NOMO-1 treated with DMSO at 0.1 percent for 48 hours (cell line): ENCODE data around the gene CRELD1.
"Not testable (repeated sequence)": the region's sequence is repeated elsewhere in the genome, so short reads cannot be mapped to it uniquely, and the experiment has no call there.

Experiments
- DNase-seq: peaks from one replicate; lab custom pipeline; 2025; ENCODE audit not compliant: unreplicated experiment; lab: John Stamatoyannopoulos, UW

CRELD1 gene, protein sequence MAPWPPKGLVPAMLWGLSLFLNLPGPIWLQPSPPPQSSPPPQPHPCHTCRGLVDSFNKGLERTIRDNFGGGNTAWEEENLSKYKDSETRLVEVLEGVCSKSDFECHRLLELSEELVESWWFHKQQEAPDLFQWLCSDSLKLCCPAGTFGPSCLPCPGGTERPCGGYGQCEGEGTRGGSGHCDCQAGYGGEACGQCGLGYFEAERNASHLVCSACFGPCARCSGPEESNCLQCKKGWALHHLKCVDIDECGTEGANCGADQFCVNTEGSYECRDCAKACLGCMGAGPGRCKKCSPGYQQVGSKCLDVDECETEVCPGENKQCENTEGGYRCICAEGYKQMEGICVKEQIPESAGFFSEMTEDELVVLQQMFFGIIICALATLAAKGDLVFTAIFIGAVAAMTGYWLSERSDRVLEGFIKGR

GRCh38 chr3:9933561-9934234, at the start of gene CRELD1:
TSS of gene CRELD1 (plus strand) at chr3:9933834. CDS start at chr3:9934439, 605 bp downstream.
- peak; percentile 95 for DNase-seq

DNA sequence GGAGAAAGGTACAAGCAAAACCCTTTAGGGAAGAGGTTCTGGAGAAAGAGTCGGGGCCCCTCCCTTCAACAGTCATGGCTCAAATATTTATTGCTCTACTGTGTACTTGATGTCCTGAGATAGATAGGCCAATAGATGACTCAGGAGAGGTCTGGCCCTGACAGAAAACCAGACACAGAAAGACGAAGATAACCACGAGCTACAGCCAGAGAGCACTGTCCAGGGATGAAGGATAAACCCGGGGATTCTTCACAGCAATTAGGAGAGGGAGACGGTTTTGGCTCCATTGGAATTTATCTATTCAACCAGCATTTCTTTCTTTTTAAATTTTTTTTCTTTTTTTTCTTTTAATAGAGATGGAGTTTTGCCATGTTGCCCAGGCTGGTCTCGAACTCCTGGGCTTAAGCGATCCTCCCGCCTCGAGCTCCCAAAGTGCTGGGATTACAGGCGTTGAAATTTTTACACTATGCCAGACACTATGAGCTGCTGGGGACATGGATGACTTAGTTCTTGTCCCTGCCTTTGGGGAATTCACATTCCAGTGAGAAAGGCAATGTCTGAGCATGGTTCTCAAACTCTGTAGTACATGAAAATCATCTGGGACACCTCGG, 49.0 kb upstream of the CRELD1 start:
- DNase-seq = no peak

DNA sequence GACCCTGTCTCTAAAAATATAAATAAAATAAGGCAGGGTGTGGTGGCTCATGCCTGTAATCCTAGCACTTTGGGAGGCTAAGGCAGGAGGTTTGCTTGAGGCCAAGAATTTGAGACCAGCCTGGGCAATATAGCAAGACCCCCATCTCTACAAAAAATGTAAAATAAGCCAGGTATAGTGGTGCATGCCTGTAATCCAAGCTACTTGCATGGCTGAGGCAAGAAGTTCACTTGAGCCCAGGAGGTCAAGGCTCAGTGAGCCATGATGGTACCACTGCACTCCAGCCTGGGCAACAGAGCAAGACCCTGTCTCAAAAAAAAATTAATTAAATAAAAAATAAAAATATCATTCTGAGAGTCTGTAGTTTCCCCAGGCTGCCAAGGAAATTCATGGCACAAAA, 47.3 kb upstream of the CRELD1 start:
- no peak for DNase-seq

- DNase-seq = peak; percentile 39
These were observed 46.2 kb upstream of the CRELD1 start for GRCh38 chr3:9887480-9887879.

DNA sequence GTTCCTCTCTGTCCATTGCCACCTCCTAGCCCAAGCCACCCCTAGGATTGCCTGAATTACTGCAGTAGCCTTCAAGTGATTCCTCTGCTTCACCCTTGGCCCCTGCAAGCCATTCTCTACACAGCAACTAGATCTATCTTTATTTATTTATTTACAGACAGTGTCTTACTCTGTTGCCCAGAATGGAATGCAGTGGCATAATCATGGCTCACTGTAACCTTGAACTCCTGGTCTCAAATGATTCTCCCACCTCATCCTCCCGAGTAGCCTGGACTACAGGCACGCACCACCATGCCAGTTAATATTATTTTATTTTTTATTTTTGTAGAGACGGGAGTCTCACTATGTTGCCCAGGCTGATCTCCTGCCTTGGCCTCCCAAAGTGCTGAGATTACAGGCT, 45.1 kb upstream of the CRELD1 start:
- no peak for DNase-seq

DNA sequence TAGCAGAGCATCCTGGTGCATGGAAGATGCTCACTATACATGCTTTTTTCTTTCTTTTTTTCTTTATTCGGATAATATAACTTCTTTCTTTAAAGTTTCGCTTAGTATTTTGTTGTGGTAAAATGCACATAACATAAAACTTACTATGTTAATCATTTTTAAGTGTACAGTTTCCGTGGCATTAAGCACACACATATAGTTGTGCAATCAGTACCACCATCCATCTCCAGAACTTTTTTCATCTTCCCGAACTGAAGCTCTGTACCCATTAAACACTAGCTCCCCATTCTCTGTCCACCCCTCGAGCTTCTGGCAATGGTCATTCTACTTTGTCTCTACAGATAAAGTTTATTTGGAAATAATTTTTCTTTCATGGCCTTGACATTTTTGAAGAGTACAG, 44.2 kb upstream of the CRELD1 start:
- no peak for DNase-seq

- DNase-seq = peak; percentile 82
These were observed 43.2 kb upstream of the CRELD1 start, which contains the start of gene JAGN1 for GRCh38 chr3:9890249-9891071. TSS of gene JAGN1 (plus strand) at chr3:9890610. CDS start at chr3:9890723, 113 bp downstream.

DNA sequence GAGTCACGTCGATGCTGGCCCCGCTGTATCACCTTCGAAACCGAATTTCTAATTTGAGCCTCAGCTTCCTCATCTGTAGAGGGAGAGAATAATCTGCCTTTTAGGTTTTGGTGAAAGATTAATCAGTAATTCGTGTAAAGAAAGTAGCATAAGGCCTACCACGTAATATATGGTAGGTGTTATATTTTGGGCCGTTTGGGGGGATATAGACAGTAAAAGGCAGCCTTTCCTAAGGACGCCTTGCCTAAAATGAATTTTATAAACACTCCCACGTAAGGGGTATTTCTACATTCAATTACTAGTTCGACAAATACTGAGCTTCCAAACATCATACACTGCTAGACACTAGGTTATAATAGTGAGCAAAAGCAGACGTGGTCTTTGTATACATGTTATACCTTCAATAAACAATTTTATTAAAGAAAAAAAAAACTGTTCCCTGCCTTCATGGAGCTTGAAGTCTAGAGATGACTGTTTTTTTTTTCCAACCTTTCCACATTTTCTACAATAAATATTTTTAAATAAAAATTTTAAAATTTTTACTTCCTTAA, 42.5 kb upstream of the CRELD1 start:
- no peak for DNase-seq

- no peak for DNase-seq
These were observed 39.9 kb upstream of the CRELD1 start for GRCh38 chr3:9893739-9894138.

DNA sequence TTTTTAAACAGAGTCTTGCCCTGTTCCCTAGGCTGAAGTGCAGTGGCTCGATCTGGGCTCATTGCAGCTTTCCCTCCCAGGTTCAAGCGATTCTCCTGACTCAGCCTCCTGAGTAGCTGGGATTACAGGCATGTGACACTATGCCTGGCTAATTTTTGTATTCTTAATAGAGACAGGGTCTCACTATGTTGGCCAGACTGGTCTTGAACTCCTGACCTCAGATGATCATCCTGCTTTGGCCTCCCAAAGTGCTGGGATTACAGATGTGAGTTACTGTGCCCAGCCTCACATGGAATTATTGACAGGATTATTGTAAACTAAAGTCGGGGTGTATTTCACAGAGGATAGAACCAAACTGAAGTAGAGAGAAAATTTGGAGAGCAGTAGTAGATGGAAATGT, 37.9 kb upstream of the CRELD1 start:
- DNase-seq = not testable (repeated sequence)

DNA sequence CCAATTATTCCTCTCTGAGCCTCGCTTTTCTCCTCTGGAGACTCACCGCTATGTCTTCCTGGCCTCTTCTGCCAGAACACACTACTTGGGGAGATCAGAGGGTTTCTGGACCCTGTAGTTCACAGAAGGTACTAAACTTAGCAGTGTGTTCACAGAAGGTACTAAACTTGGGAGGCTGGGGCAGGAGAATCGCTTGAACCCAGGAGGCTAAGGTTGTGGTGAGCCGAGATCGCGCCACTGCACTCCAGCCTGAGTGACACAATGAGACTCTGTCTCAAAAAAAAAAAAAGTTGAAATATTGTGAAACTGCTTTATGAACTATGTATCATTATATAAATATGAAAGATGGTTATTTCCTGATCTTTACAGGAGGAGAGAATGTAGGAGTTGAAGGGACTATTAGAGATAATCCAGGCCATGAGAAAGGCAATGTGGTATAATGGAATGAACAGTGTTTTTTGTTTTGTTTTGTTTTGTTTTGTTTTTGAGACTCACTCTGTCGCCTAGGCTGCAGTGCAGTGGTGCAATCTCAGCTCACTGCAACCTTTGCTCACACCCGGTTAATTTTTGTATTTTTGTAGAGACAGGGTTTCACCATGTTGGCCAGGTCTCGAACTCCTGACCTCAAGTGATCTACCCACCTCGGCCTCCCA, 36.8 kb upstream of the CRELD1 start:
- DNase-seq = not testable (repeated sequence)

- no peak for DNase-seq
These were observed 35.9 kb upstream of the CRELD1 start for GRCh38 chr3:9897408-9898372.

- no peak for DNase-seq
These were observed 35.0 kb upstream of the CRELD1 start for GRCh38 chr3:9898467-9899241.

- DNase-seq = no peak
These were observed 34.3 kb upstream of the CRELD1 start for GRCh38 chr3:9899289-9899791.

- DNase-seq = not testable (repeated sequence)
These were observed 32.6 kb upstream of the CRELD1 start for GRCh38 chr3:9900965-9901415.

DNA sequence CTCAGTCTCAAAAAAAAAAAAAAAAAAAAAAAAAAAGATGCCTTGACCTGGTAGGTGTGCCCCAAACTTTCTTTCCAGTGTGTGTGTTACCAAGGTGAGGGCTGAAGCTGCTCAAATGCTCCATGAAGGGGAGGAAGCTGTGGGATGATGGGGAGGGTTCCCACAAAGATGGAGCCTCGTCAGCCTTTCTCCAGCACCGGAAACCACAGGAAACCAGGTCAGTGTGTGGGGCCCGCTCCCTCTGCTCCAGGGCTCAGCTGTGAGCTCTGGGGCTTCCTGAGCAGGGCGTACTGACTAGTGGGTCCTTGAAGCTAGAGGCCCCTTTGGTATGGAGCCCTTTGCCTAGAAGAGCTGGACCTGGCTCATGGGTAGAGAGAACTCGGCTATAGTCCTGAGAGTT, 31.7 kb upstream of the CRELD1 start:
- DNase-seq = no peak

DNA sequence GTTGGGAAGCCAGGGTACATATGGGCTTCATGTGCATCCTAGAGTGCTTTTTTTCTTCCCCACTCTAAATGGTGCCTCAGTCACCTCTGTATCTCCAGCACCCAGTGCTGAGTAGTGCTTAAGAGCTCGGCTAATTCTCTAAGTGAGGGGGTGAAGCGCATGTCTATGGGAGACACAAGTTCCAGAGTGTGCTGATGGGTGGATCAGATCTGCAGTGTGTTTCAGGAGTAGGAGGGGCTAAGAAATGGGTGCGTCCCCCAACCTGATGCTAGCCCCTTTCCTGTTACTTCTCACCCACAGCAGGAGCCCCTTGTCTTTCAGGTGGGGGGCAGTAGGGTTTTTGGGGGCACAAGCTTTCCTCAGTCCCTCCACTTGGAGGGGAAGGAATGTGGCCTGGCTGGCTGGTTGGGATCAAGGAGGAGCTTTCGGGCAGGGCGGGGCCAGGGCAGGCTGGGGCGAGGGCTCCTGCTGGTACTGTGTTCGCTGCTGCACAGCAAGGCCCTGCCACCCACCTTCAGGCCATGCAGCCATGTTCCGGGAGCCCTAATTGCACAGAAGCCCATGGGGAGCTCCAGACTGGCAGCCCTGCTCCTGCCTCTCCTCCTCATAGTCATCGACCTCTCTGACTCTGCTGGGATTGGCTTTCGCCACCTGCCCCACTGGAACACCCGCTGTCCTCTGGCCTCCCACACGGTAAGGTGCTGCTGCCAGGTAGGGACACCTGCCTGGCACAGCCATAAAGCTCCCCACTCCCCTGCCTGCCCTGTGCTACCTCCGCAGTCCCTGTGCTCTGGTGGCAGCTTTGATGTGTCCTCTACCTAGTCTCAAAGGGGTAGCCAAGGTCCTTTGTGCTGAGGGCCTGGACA, 31.0 kb upstream of the CRELD1 start, which contains the start of gene IL17RE:
TSS of gene IL17RE (plus strand) at position 477 of the 866 bp plus-strand sequence. CDS start at position 562, 85 bp downstream.
- DNase-seq = no peak
